IMR-90 (cell line): Measurements from ENCODE around the gene STOML2. TPM values are rescaled to one million over a fixed set of nuclear protein-coding genes. Genes with fewer than 3 reads are reported as not detected.

Experiments used
- ATAC-seq: fragments of 200-7000 bp; cut with Tn5 transposase; 2 replicates; pipeline ENCODE4 v1.9.1; 2020; ENCODE audit warnings: low read depth, mild to moderate bottlenecking, moderate library complexity
- BruUV-seq: library from RNA; stranded (reverse); fragments of 400-500 nt; replicated peaks from 2 replicates; lab custom pipeline; 2021; lab: Mats Ljungman, UMichigan
- CTCF ChIA-PET: fragments of 300-600 bp; formaldehyde crosslinking; extraction: SDS; loops from one replicate; lab custom pipeline; 2021; ENCODE audit warnings: antibody characterized with exemption; lab: Yijun Ruan, JAX
- POLR2A ChIA-PET: fragments of 300-600 bp; sonication (Branson Sonifier 250); formaldehyde crosslinking; loops from one replicate; lab custom pipeline; 2022; ENCODE audit warnings: antibody characterized with exemption; ENCODE audit not compliant: unreplicated experiment; lab: Charles Lee
- DNase-seq: peaks from one replicate; pipeline ENCODE4 v3.0.0; 2013
- H2AFZ ChIP-seq: replicated peaks from 2 replicates; pipeline ENCODE3; 2013; ENCODE audit warnings: low read length, mild to moderate bottlenecking; ENCODE audit not compliant: poor library complexity
- H2AK5ac ChIP-seq: 2 replicates; pipeline ENCODE4 v1.6.1; 2013; ENCODE audit warnings: low read depth, low read length, inconsistent platforms
- H2AK9ac ChIP-seq: replicated peaks from 2 replicates; pipeline ENCODE3; 2013; ENCODE audit warnings: mild to moderate bottlenecking, low read depth, low read length, moderate library complexity; ENCODE audit not compliant: poor library complexity
- H2BK120ac ChIP-seq: 2 replicates; pipeline ENCODE4 v1.6.1; 2013; ENCODE audit warnings: low read depth, low read length, inconsistent platforms
- H2BK15ac ChIP-seq: 3 replicates; pipeline ENCODE4 v1.6.1; 2013; ENCODE audit warnings: low read depth, low read length, inconsistent platforms
- H2BK20ac ChIP-seq: 2 replicates; pipeline ENCODE4 v1.6.1; 2013; ENCODE audit warnings: low read depth, mild to moderate bottlenecking, inconsistent platforms, low read length, moderate library complexity
- H2BK5ac ChIP-seq: 2 replicates; pipeline ENCODE4 v1.6.1; 2013; ENCODE audit warnings: mild to moderate bottlenecking, low read depth, low read length, inconsistent platforms; ENCODE audit not compliant: poor library complexity, severe bottlenecking
- H3K14ac ChIP-seq: replicated peaks from 2 replicates; pipeline ENCODE4 v1.6.1; 2013; ENCODE audit warnings: low read depth, low read length, inconsistent platforms
- H3K18ac ChIP-seq: 2 replicates; pipeline ENCODE4 v1.6.1; 2013; ENCODE audit warnings: low read depth, low read length, control low read depth
- H3K23ac ChIP-seq: 2 replicates; pipeline ENCODE4 v1.6.1; 2013; ENCODE audit warnings: low read depth, low read length, inconsistent platforms
- H3K27ac ChIP-seq: 2 replicates; pipeline ENCODE4 v1.5.1; 2013; ENCODE audit warnings: mild to moderate bottlenecking, control low read depth, low read length; ENCODE audit not compliant: insufficient read depth
- H3K27me3 ChIP-seq: 2 replicates; pipeline ENCODE4 v1.6.1; 2013; ENCODE audit warnings: low read length; ENCODE audit not compliant: control insufficient read depth, insufficient read depth
- H3K36me3 ChIP-seq: 2 replicates; pipeline ENCODE4 v1.6.1; 2013; ENCODE audit warnings: low read length, mixed read lengths; ENCODE audit not compliant: control insufficient read depth, insufficient read depth
- H3K4ac ChIP-seq: 2 replicates; pipeline ENCODE4 v1.6.1; 2013; ENCODE audit warnings: low read depth, low read length, inconsistent platforms
- H3K4me1 ChIP-seq: 2 replicates; pipeline ENCODE4 v1.6.1; 2013; ENCODE audit warnings: low read length, mixed read lengths; ENCODE audit not compliant: control insufficient read depth, insufficient read depth
- H3K4me2 ChIP-seq: 2 replicates; pipeline ENCODE4 v1.6.1; 2013; ENCODE audit warnings: low read depth, mild to moderate bottlenecking, control low read depth, low read length, moderate library complexity
- H3K4me3 ChIP-seq: 2 replicates; pipeline ENCODE4 v1.5.1; 2013; ENCODE audit warnings: low read depth, mild to moderate bottlenecking, control low read depth, low read length, moderate library complexity; ENCODE audit not compliant: insufficient read depth
- H3K56ac ChIP-seq: 2 replicates; pipeline ENCODE4 v1.6.1; 2013; ENCODE audit warnings: low read length, inconsistent platforms; ENCODE audit not compliant: insufficient read depth; ENCODE audit errors: extremely low read depth
- H3K79me1 ChIP-seq, 2 experiments: 2 replicates each; pipeline ENCODE4 v1.6.1; 2013; ENCODE audit warnings: low read length in 2 of 2, inconsistent platforms in 1 of 2, low read depth in 1 of 2
- H3K9ac ChIP-seq: 2 replicates; pipeline ENCODE4 v1.6.1; 2013; ENCODE audit warnings: low read depth, low read length, control low read depth
- H3K9me1 ChIP-seq: 2 replicates; pipeline ENCODE4 v1.6.1; 2013; ENCODE audit warnings: low read length, inconsistent platforms; ENCODE audit not compliant: insufficient read depth
- H3K9me3 ChIP-seq: 2 replicates; pipeline ENCODE4 v1.6.1; 2013; ENCODE audit warnings: low read length; ENCODE audit not compliant: control insufficient read depth, insufficient read depth
- H4K20me1 ChIP-seq: 2 replicates; pipeline ENCODE4 v1.6.1; 2013; ENCODE audit warnings: low read length, inconsistent platforms; ENCODE audit not compliant: insufficient read depth
- H4K5ac ChIP-seq: 2 replicates; pipeline ENCODE4 v1.6.1; 2013; ENCODE audit warnings: mild to moderate bottlenecking, low read depth, low read length, control low read depth
- H4K8ac ChIP-seq, 2 experiments: 2 replicates each; pipeline ENCODE4 v1.6.1; 2013; ENCODE audit warnings: low read depth in 2 of 2, low read length in 2 of 2, control low read depth in 1 of 2, inconsistent platforms in 1 of 2
- H4K91ac ChIP-seq: 2 replicates; pipeline ENCODE4 v1.6.1; 2013; ENCODE audit warnings: low read depth, low read length, inconsistent platforms; ENCODE audit not compliant: insufficient read depth
- BHLHE40 ChIP-seq: fragments of 150-350 bp; IDR thresholded peaks from 2 replicates; pipeline ENCODE4 v1.6.1; 2016; ENCODE audit warnings: mild to moderate bottlenecking, low read depth, low read length
- CEBPB ChIP-seq: IDR thresholded peaks from 2 replicates; pipeline ENCODE4 v1.6.1; 2012; ENCODE audit warnings: low read depth, low read length, improper control_type of control experiment
- CHD1 ChIP-seq: IDR thresholded peaks from 2 replicates; pipeline ENCODE4 v1.6.1; 2012; ENCODE audit warnings: low read depth, low read length, improper control_type of control experiment
- FOS ChIP-seq: fragments of 150-350 bp; IDR thresholded peaks from 2 replicates; pipeline ENCODE4 v1.6.1; 2016; ENCODE audit warnings: low read depth, low read length
- MAFK ChIP-seq: IDR thresholded peaks from 2 replicates; pipeline ENCODE4 v1.6.1; 2012; ENCODE audit warnings: low read depth, low read length, improper control_type of control experiment
- MAZ ChIP-seq: IDR thresholded peaks from 2 replicates; pipeline ENCODE4 v1.6.1; 2012; ENCODE audit warnings: low read depth, mild to moderate bottlenecking, low read length, improper control_type of control experiment, moderate library complexity, borderline replicate concordance
- MXI1 ChIP-seq: IDR thresholded peaks from 2 replicates; pipeline ENCODE4 v1.6.1; 2012; ENCODE audit warnings: low read depth, mild to moderate bottlenecking, low read length, moderate library complexity, borderline replicate concordance
- NFE2L2 ChIP-seq: fragments of 150-350 bp; IDR thresholded peaks from 2 replicates; pipeline ENCODE4 v1.6.1; 2016; ENCODE audit warnings: low read depth, mild to moderate bottlenecking, low read length
- POLR2A ChIP-seq: IDR thresholded peaks from 2 replicates; pipeline ENCODE4 v1.6.1; 2012; ENCODE audit warnings: mild to moderate bottlenecking, low read depth, low read length
- RAD21 ChIP-seq: IDR thresholded peaks from 2 replicates; pipeline ENCODE4 v1.6.1; 2012; ENCODE audit warnings: low read length, improper control_type of control experiment
- RCOR1 ChIP-seq: IDR thresholded peaks from 2 replicates; pipeline ENCODE4 v1.6.1; 2012; ENCODE audit warnings: mild to moderate bottlenecking, low read length, improper control_type of control experiment; ENCODE audit not compliant: insufficient replicate concordance
- RFX5 ChIP-seq: IDR thresholded peaks from 2 replicates; pipeline ENCODE4 v1.8.0; 2012; ENCODE audit warnings: low read depth, mild to moderate bottlenecking, low read length, moderate library complexity
- SMC3 ChIP-seq: fragments of 150-350 bp; IDR thresholded peaks from 2 replicates; pipeline ENCODE4 v1.6.1; 2016; ENCODE audit warnings: low read depth, mild to moderate bottlenecking, antibody characterized with exemption, low read length, moderate library complexity
- WGBS, 2 experiments: methylation state at CpG; one replicate each; pipeline versions ENCODE4 v1.1.5 to v1.1.7; 2013; ENCODE audit warnings: missing lambda C conversion rate in 2 of 2; ENCODE audit not compliant: insufficient read length in 1 of 2; ENCODE audit errors: extremely low coverage in 2 of 2; 5-methylcytosine and 5-hydroxymethylcytosine counted together
- dilution Hi-C: fragments of 300-500 bp; cut with HindIII; formaldehyde crosslinking; loops from one replicate; pipeline ENCODE4 v1.14.3; 2018; ENCODE audit warnings: low sequenced_read_pairs; ENCODE audit not compliant: unreplicated experiment
- in situ Hi-C: fragments of 300-500 bp; cut with MboI; formaldehyde crosslinking; loops from 3 replicates; pipeline ENCODE4 v1.14.3; 2019; ENCODE audit warnings: low sequenced_read_pairs, inconsistent platforms, mixed read lengths
- intact Hi-C: fragments of 100-400 bp; cut with micrococcal nuclease; formaldehyde crosslinking; loops from 2 replicates; pipeline ENCODE4 v1.10.0; 2022
- polyA plus RNA-seq, 3 experiments: library from polyadenylated mRNA; depleted of rRNA; stranded (reverse); fragments of >200 nt; gene quantifications; 2 replicates each; pipeline ENCODE4 v1.2.3, GENCODE V29; 2012; ENCODE audit warnings: low replicate concordance in 1 of 3
- total RNA-seq: library from RNA; depleted of rRNA; stranded (reverse); fragments of >200 nt; gene quantifications from 2 replicates; pipeline ENCODE4 v1.2.3, GENCODE V29; 2012
- TF ChIP-seq, protein P1 (sequence below): fragments of 150-350 bp; IDR thresholded peaks from 2 replicates; pipeline ENCODE4 v1.6.1; 2017; ENCODE audit warnings: mild to moderate bottlenecking, antibody characterized with exemption, low read length, low read depth

The STOML2 gene
- total and polyA plus RNA-seq, 2 of the 4 experiments (the other 2 are of a cell fraction): 177 to 250 TPM

DNA sequence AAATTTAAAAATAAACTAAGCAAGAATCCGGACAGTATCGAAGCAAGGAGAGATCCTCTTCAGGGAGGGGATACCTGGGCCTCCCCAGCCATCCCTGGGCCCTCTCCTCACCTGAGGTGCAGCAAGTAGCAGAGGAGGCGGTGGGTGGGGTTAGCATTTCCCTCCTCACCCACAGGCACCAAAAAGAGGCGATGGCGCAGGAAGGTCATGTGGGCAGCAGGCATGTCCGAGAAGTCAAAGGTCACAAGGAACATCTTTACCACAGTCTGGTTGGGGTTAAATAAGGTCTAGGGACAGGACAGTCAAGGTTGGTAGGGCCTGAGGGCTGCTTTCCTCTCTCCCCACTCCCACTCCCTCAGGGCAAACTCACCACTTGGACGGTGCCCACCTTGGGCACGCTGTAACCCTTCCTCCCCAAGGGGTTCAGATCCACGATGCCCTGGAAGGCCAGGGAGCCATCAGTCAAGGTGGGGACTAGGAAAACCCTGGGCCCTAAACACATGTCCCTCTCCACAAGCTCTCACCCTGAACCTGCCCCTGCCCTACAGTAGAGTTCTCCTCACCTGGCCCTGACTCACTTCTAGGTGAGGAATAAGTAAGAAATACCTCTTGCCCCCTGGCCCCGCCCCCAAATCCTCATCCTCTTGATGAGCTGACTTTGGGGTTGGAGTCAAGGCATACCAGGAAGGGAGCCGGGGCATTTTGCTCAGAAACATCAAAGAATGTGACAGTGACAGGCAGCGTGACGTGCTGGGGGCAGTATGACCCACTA, 2.8 kb upstream of the STOML2 start:
- Histone ChIP-seq H3K4me1 (peaks cover 15% of the 10 kb centered on the region), H3K79me1 (peaks cover 28 to 48% of the 10 kb centered on the region in 2 experiments), H3K18ac (no peak overlapping the region), H3K36me3 (peaks cover 42% of the 10 kb centered on the region), H2BK15ac (no peak overlapping the region), H3K4me3 (no peak overlapping the region), H3K9ac (no peak overlapping the region), H3K27me3 (no peaks in the 10 kb centered on the region), H2BK5ac (no peak overlapping the region), H3K56ac (no peak overlapping the region), H3K9me3 (no peaks in the 10 kb centered on the region), H4K20me1 (peaks cover 9% of the 10 kb centered on the region; the same call in 1 of the 2 replicates), H4K91ac (no peak overlapping the region), H3K4me2 (no peak overlapping the region), H4K8ac (no peak overlapping the region), H2AK9ac (no peak overlapping the region), H2BK120ac (no peak overlapping the region), H2AK5ac (no peak overlapping the region), H3K4ac (no peak overlapping the region), H4K5ac (no peak overlapping the region), H3K27ac (no peak overlapping the region), H3K9me1 (peaks cover 29% of the 10 kb centered on the region), H3K14ac (no peak overlapping the region), H2AFZ (no peak overlapping the region), H3K23ac (no peak overlapping the region), H2BK20ac (no peak overlapping the region)
- CTCF ChIA-PET: no interaction called here
- dilution Hi-C loops: no loop called here
- intact Hi-C loops: no loop called here
- POLR2A ChIA-PET: no interaction called here
- ATAC-seq: no peak
- TF ChIP-seq, protein P1, sequence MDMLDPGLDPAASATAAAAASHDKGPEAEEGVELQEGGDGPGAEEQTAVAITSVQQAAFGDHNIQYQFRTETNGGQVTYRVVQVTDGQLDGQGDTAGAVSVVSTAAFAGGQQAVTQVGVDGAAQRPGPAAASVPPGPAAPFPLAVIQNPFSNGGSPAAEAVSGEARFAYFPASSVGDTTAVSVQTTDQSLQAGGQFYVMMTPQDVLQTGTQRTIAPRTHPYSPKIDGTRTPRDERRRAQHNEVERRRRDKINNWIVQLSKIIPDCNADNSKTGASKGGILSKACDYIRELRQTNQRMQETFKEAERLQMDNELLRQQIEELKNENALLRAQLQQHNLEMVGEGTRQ: no peak
- TF ChIP-seq SMC3 (no peak), RFX5 (no peak), MAZ (no peak), RAD21 (no peak), NFE2L2 (no peak), CHD1 (no peak), MAFK (no peak), CEBPB (no peak), POLR2A (no peak), RCOR1 (no peak), FOS (no peak), BHLHE40 (no peak), MXI1 (no peak)
- in situ Hi-C loops: no loop called here
- no TSS peak for BruUV-seq
- 100% methylated on average over 2 of the region's 13 CpGs; no CpG with 5 or more reads in 1 of the 2 experiments for WGBS, 2 experiments
- no peak for DNase-seq
